Subcutaneous adipose tissue (tissue), 4 donors: ENCODE results near the gene ATG7. TPM values are rescaled to one million over a fixed set of nuclear protein-coding genes. Genes with fewer than 3 reads are reported as not detected.

ENCODE experiments used
- CTCF ChIP-seq: fragments of 450-650 bp; IDR thresholded peaks from one replicate; pipeline ENCODE4 v1.5.1; 2016; ENCODE audit warnings: low read depth, mild to moderate bottlenecking, control low read depth, antibody characterized with exemption, moderate library complexity
- total RNA-seq, 4 donors: library from RNA; depleted of rRNA; stranded (reverse); fragments of >200 nt; gene quantifications; one replicate each; pipeline ENCODE4 v1.1.0, GENCODE V29; 2016

Gene ATG7
- total RNA-seq, 4 donors from 2014 or later, result 55.0 to 130 (median 87.5) TPM

- TF ChIP-seq CTCF, result no peak
Measured at GRCh38 chr3:11475324-11475723, 203.1 kb downstream of the ATG7 start.

- no peak for TF ChIP-seq CTCF
Measured at GRCh38 chr3:11476735-11477144, 204.5 kb downstream of the ATG7 start.

GRCh38 chr3:11477407-11477911, 205.3 kb downstream of the ATG7 start:
- no peak for TF ChIP-seq CTCF

DNA sequence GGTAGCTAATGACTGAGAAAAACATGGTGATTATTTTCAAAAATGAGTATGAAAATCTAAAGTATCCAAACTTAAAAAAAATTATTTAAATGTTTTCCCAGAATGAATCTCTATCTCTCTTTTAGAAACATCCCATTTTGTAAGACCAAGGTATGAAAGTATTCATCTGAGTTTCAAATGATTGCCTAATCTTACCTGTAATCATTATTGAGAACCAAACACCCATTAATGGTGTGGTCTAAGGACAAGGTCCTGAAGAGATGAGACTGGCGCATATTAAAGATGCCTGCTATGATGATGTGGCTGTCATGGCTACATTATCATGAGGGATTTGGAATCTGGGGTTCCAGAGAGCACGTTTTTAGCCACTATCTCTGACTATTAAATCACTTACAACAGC, 206.0 kb downstream of the ATG7 start:
- no peak for TF ChIP-seq CTCF

- TF ChIP-seq CTCF, result no peak
Measured at GRCh38 chr3:11479221-11479620, 207.0 kb downstream of the ATG7 start.

DNA sequence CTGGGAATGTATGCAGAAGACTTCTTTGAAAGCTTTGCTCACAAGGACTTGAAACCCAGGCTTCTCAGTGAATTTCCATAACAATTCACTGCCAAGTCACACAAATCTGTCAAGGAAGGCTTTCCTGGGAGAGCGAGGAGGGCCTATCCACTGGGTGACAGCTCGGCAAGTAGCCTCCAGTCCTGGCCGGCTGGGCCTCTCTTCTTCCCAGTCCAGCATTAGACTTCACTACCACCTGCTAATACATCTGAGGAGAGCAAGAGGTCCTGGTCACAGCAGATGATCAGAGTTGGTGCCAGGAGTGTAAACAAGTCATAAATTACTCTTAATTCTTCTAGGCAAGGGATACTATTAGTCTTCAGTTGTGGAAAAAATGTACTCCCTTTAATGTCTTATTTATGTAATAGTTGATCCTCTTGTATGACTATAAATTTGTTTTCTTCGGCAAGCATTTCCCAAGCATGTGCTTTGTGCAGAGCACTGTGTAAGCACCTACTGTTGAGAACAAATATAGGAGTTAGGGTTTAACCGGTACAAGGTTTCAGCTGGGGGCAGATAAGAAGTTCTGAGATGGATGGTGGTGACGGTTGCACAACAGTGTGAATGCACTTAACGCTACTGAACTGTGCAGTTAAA, 208.6 kb downstream of the ATG7 start:
- TF ChIP-seq CTCF, result no peak

DNA sequence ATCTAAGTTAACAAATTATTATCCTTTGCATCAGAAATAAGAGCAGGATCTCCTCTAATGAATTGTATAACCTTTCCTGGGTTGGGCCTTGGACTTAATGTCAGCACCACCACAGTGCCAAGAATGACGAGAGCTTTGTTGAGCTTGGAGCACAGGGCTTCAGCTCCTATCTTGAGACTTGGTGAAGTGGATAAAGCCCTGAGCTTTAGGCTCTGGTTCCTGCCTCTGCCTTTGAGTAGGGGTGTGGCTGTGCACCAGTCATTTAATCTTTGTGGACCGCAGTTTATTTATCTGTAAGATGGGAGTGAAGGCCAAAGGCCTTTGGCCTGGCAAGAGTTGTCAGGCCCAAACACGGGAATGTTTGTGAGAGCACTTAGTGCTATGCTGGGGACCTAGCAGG, 209.4 kb downstream of the ATG7 start:
- TF ChIP-seq CTCF, result no peak
